ENCODE results near the gene TRIO. TPM values are rescaled to one million over a fixed set of nuclear protein-coding genes. Genes with fewer than 3 reads are reported as not detected.

The TRIO gene
- total RNA-seq, 6 donors from 2014 or later = 138 to 408 (median 156) TPM

- Histone ChIP-seq H3K27me3 (no peaks in the 10 kb centered on the region), H3K27ac (peak overlapping the region in 1 of 4 donors; percentile 62), H3K4me1 (peaks cover 41 to 51% (median 46%) of the 10 kb centered on the region in 4 donors), H3K9me3 (no peaks in the 10 kb centered on the region), H3K36me3 (no peaks in the 10 kb centered on the region), H3K4me3 (no peak overlapping the region)
- WGBS, 2 donors = 73 to 75% methylated on average over 6 of the region's 6 CpGs
- ATAC-seq (ENCODE audit: low FRiP score in 2 of 2) (no peak), DNase-seq (no peak)
- no peak for TF ChIP-seq POLR2AphosphoS5 (IDR thresholded peaks at IDR 0.05)
- TF ChIP-seq POLR2A (IDR thresholded peaks at IDR 0.05) = no peak
- no peak for TF ChIP-seq EP300 (IDR thresholded peaks at IDR 0.05)
- no peak for TF ChIP-seq CTCF (IDR thresholded peaks at IDR 0.05)
Measured at GRCh38 chr5:14156290-14156649, 13.1 kb downstream of the TRIO start.

- peak overlapping the region in 2 of 4 donors; percentile 36 to 62 for H3K27ac ChIP-seq
- H3K4me3 ChIP-seq = no peak overlapping the region
- peaks cover 41 to 53% (median 46%) of the 10 kb centered on the region in 4 donors for H3K4me1 ChIP-seq
- DNase-seq (no peak), ATAC-seq (ENCODE audit: low FRiP score in 2 of 2) (peak in 1 of 2 donors; percentile 89)
- WGBS, 2 donors = 56 to 68% methylated on average over 8 of the region's 8 CpGs
- no peaks in the 10 kb centered on the region for H3K9me3 ChIP-seq
- H3K27me3 ChIP-seq = no peaks in the 10 kb centered on the region
- no peak for TF ChIP-seq EP300 (IDR thresholded peaks at IDR 0.05)
- TF ChIP-seq CTCF (IDR thresholded peaks at IDR 0.05) = no peak
- H3K36me3 ChIP-seq = no peaks in the 10 kb centered on the region
Measured at GRCh38 chr5:14156650-14157492, 13.7 kb downstream of the TRIO start.

- WGBS, 2 donors = 88 to 94% methylated on average over 3 of the region's 3 CpGs
- peak overlapping the region in 1 of 4 donors; percentile 62 for H3K27ac ChIP-seq
- H3K27me3 ChIP-seq = no peaks in the 10 kb centered on the region
- H3K9me3 ChIP-seq = no peaks in the 10 kb centered on the region
- DNase-seq (no peak), ATAC-seq (ENCODE audit: low FRiP score in 2 of 2) (no peak)
- H3K4me1 ChIP-seq = peaks cover 41 to 57% (median 47%) of the 10 kb centered on the region in 4 donors
- TF ChIP-seq POLR2AphosphoS5 (IDR thresholded peaks at IDR 0.05) (no peak), CTCF (IDR thresholded peaks at IDR 0.05) (no peak), POLR2A (IDR thresholded peaks at IDR 0.05) (no peak)
- H3K36me3 ChIP-seq = no peaks in the 10 kb centered on the region
- H3K4me3 ChIP-seq = no peak overlapping the region
Measured at GRCh38 chr5:14157493-14157782, 14.3 kb downstream of the TRIO start.

- Histone ChIP-seq H3K27me3 (no peaks in the 10 kb centered on the region), H3K4me1 (peaks cover 28 to 45% (median 35%) of the 10 kb centered on the region in 4 donors), H3K9me3 (no peaks in the 10 kb centered on the region), H3K27ac (no peak overlapping the region), H3K4me3 (no peak overlapping the region), H3K36me3 (no peaks in the 10 kb centered on the region)
- ATAC-seq (ENCODE audit: low FRiP score in 2 of 2) (no peak), DNase-seq (no peak)
- no peak for TF ChIP-seq POLR2A (IDR thresholded peaks at IDR 0.05)
- WGBS, 2 donors = 94% methylated on average over 11 of the region's 11 CpGs
Measured at GRCh38 chr5:14158890-14159666, 15.9 kb downstream of the TRIO start.

- 79 to 83% methylated on average over 7 of the region's 7 CpGs for WGBS, 2 donors
- Histone ChIP-seq H3K36me3 (no peaks in the 10 kb centered on the region), H3K4me3 (no peak overlapping the region), H3K27ac (no peak overlapping the region), H3K9me3 (no peaks in the 10 kb centered on the region), H3K27me3 (no peaks in the 10 kb centered on the region), H3K4me1 (peaks cover 10 to 28% (median 19%) of the 10 kb centered on the region in 4 donors)
- ATAC-seq (ENCODE audit: low FRiP score in 2 of 2) = no peak
- TF ChIP-seq EP300 (IDR thresholded peaks at IDR 0.05) (no peak), POLR2A (IDR thresholded peaks at IDR 0.05) (no peak), CTCF (IDR thresholded peaks at IDR 0.05) (no peak), POLR2AphosphoS5 (IDR thresholded peaks at IDR 0.05) (no peak)
- DNase-seq = no peak
Measured at GRCh38 chr5:14161825-14162556, 18.8 kb downstream of the TRIO start.

Measured in upper lobe of left lung (tissue), 6 donors.